GM19193 (cell line): ENCODE measurements around the gene SHROOM4.

Experiments used
- POLR2A ChIP-seq: IDR thresholded peaks from 4 replicates; pipeline ENCODE4 v1.6.1; 2011; ENCODE audit not compliant: insufficient read depth, insufficient read length; ENCODE audit errors: extremely low read depth

SHROOM4 gene

DNA sequence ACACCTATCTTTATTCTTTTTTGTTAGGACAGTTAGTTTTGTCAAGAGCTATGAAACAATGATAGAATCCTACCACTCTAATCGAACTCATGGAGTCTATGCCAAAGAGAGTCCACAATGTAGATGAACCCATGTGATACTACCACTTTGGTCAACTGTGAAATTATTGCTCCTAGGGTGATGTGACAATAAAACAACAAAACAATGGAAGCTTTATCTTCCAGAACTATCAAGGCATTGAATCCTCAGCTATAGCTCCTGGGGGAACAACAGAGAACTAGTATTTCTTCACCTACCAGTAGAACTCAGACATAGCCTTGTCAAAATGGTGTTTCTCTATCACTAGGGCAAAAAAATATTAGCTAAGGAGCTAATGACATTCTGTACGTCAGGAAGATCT lies 62.9 kb downstream of the SHROOM4 start:
- no peak for TF ChIP-seq POLR2A

DNA sequence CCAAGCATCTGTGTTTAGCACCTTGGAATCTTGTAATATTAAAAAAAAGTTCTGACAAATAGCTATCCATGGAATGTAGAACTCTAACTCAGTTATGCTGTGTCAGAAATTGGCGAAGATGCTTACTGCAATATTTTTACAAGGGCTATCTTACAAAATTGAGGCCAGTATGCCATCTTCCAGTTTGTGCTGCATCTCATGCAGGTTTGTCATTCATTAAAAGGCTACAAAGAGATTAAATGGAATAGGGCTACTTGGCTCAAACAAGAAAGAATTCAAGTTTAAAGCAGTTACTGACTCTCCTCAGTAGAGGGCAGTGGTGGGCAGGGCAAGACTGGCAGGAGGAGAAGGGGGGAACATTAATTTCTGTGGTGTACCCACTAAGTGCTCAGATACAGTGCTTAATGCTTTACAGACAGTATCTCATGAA lies 66.5 kb downstream of the SHROOM4 start:
- TF ChIP-seq POLR2A: no peak

DNA sequence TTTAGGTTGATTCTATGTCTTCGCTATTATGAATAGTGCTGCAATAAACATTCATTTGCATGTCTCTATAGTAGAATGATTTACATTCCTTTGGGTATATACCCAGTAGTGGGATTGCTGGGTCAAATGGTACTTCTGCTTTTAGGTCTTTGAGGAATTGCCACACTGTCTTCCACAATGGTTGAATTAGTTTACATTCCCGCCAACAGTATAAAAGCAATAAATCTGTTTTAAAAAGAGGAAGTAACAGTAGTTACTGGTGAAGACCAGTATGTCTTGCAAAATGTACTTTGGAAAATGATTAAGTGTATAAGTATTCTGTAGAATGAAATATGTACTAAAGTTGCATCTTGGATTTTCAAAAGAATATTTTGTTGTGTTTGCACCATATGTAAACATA lies 77.3 kb downstream of the SHROOM4 start:
- no peak for TF ChIP-seq POLR2A

DNA sequence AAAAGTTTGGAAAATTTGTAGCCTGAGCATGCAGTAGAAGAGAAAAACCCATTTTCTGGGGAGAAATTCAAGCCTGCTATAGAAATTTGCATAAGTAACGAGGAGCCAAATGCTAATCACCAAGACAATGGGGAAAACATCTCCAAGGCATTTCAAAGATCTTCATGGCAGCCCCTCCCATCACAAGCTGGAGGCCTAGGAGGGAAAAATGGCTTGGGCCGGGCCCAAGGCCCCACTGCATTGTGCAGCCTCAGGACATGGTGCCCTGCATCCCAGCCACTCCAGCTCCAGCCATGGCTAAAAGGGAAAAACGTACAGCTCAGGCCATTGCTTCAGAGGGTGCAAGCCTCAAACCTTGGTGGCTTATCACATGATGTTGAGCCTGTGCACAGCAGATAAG lies 87.7 kb downstream of the SHROOM4 start:
- no peak for TF ChIP-seq POLR2A

DNA sequence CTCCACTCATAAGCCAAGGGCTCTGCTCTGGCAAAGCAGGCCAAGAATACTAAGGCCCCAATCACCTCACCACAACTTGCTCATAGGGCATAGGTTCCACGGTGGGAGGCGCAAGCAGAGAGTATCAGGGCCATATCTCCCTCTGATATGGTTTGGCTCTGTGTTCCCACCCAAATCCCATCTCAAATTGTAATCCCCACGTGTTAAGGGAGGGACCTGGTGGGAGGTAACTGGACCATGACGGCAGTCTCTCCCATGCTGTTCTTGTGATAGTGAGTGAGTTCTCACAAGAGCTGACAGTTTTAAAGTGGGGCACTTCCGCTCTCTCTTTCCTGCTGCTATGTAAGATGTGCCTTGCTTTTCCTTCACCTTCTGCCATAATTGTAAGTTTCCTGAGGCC lies 88.7 kb downstream of the SHROOM4 start:
- TF ChIP-seq POLR2A: no peak

DNA sequence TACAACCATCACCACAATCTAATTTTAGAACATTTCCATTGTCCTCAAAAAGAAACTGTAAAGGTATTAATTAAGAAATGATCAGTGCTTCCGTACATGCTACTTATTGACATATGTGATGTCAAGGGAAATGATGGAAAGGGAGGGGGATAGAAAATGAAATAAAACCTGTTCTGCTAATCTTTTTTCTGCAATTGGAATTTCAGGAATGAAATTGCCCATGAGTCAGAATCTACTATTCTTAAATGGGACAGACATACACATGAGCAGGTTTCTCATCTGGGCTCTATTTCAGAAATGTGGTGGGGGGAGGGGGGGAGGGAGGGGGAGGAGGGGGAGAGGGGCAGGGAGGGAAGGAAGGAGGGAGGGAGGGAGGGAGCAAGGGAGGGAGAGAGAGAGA lies 91.0 kb downstream of the SHROOM4 start:
- TF ChIP-seq POLR2A: no peak

DNA sequence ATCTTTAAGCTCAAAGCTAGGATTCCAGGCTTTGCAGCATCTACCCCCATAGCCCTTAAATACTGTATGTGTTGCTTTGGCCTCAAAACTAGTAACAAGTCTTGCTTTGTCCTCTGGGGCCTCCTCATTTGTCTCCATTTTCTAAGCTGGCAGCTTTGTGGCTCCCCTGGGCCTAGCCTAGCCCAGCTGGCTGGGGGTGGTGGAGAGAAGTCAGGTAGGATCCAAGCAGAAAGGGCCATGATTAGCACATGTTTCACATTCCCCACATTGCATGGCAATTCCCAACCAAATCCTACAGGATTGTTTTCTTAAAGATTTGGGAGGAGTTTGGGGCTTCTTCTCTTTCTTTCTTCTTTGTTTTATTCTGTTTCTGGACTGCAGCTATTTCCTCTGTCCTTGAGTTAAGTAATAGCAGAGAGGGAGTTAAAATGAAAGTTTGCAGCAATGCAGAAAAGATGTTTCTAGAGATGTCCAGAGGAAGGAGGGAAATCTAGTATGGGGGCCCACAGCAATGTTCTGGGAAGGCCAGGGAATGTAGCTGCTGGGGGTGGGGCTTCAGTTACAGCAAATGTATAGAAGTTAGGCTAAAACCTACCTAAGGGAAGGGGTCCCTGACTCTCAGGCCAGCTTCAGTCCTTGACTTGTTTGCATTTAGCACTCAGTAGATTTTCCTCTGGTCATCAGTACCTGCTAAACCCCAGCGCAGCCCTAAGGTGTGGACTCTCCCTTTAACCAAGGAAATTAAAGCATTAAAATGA lies 92.1 kb downstream of the SHROOM4 start:
- TF ChIP-seq POLR2A: no peak

GRCh38 chrX:50719614-50720013 lies 94.4 kb downstream of the SHROOM4 start:
- no peak for TF ChIP-seq POLR2A

DNA sequence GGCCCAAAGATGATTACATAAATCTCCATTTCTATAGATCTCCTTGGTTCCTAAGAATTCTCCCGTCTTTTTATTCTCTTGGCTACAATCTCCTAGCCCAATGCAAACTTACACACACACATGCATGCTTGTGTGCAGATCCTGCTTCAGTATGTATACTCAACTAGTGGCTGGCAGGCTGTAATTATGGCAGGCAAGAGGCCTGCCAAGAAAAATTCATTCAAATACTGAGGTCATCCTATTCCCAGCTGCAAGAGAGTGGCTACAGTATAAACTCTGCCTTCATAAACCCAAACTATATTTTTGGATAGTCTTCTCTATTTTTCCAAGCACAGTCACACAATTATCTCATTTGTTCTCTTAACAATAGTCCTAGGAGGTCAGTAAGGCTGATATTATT lies 95.2 kb downstream of the SHROOM4 start:
- TF ChIP-seq POLR2A: no peak

- no peak for TF ChIP-seq POLR2A
Observed at GRCh38 chrX:50716706-50717105, 97.3 kb downstream of the SHROOM4 start.

GRCh38 chrX:50712777-50713176 lies 101.2 kb downstream of the SHROOM4 start:
- no peak for TF ChIP-seq POLR2A

DNA sequence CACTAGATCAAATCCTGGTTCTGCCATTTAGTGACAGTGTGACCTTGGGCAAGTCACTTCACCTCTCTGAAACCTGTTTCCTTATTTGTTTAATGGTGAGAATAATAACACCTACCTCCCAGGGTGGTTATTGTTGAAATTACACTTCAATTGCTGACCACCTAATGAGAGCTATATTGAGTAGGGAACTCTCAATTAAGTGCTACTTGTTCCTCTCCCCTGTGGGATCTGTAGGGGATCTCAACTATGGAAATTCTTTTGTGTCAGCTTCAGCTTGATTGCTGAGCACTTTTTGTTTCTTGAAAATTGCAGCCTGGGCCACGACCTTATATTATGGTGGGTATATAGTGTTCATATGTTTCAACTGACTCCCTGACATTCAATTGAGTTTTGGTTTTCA lies 102.1 kb downstream of the SHROOM4 start:
- TF ChIP-seq POLR2A: no peak

GRCh38 chrX:50707955-50708699 lies 105.9 kb downstream of the SHROOM4 start:
- TF ChIP-seq POLR2A: no peak

- no peak for TF ChIP-seq POLR2A
Observed at GRCh38 chrX:50707405-50707804, 106.6 kb downstream of the SHROOM4 start.

GRCh38 chrX:50705042-50705441 lies 109.0 kb downstream of the SHROOM4 start:
- TF ChIP-seq POLR2A: no peak

DNA sequence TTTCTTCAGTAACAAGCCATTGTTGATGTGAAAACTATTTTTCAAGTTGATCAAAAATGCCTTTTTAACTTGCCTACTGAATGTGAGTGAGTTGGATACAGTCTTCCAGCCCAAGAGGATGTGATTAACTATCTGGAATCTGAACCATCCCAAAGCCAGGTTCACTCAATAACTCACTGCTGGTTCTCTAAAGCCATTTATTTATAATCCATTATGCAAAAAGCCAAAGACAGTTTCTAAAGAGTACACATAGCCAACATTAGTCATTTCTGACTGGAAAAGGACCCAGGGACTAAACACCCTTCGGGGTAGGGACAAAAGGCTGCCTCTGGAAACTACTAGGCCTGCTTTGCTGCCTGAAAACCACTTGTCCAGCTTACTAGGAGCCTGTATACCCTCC lies 109.6 kb downstream of the SHROOM4 start:
- no peak for TF ChIP-seq POLR2A
